HepG2 (cell line): ENCODE data around the gene UBE3D. TPM values are rescaled to one million over a fixed set of nuclear protein-coding genes. Genes with fewer than 3 reads are reported as not detected.

ENCODE experiments used
- ATAC-seq: fragments of 200-7000 bp; cut with Tn5 transposase; 3 replicates; pipeline ENCODE4 v1.9.1; 2020; ENCODE audit warnings: mild to moderate bottlenecking, moderate library complexity
- BruUV-seq: library from RNA; stranded (reverse); fragments of 400-500 nt; replicated peaks from 2 replicates; lab custom pipeline; 2021; lab: Mats Ljungman, UMichigan
- CTCF ChIA-PET: fragments of 300-600 bp; formaldehyde crosslinking; extraction: SDS; loops from one replicate; lab custom pipeline; 2021; ENCODE audit warnings: low total read pairs, inconsistent platforms, low intra/inter-chr PET ratio; lab: Yijun Ruan, JAX
- POLR2A ChIA-PET: fragments of 350-600 bp; sonication (Branson Sonifier 250); formaldehyde crosslinking; loops from one replicate; lab custom pipeline; 2020; ENCODE audit warnings: antibody characterized with exemption, inconsistent platforms; lab: Yijun Ruan, JAX
- DNase-seq: peaks from one replicate; pipeline ENCODE4 v3.0.0-alpha.2; 2015; ENCODE audit warnings: low spot score
- FAIRE-seq: peaks from 3 replicates; lab custom pipeline; 2011; peaks lifted over from hg19 to GRCh38; lab: Jason Lieb, UNC
- H2AFZ ChIP-seq: one replicate; pipeline ENCODE4 v1.6.1; 2011; ENCODE audit warnings: low read length, inconsistent platforms
- H3K27ac ChIP-seq: fragments of 300-600 bp; 3 replicates; pipeline ENCODE4 v1.8.0; 2011; ENCODE audit warnings: mixed run types, mild to moderate bottlenecking, mixed read lengths, low read length, inconsistent platforms; ENCODE audit not compliant: insufficient read depth; ENCODE audit errors: extremely low read length
- H3K27me3 ChIP-seq, 2 experiments: fragments of 200-600 bp in 1 of 2; 2 replicates in 1 of 2; 3 replicates in 1 of 2; pipeline versions ENCODE4 v1.6.0 to v1.8.0; 2011; ENCODE audit warnings: low read length in 2 of 2, mild to moderate bottlenecking in 2 of 2, moderate library complexity in 2 of 2, inconsistent platforms in 1 of 2; ENCODE audit not compliant: insufficient read depth in 2 of 2, control insufficient read depth in 1 of 2
- H3K36me3 ChIP-seq, 2 experiments: fragments of 200-600 bp in 1 of 2; replicated peaks in 1 of 2; 2 replicates in 1 of 2; 3 replicates in 1 of 2; pipeline versions ENCODE4 v1.5.1 to v1.8.0; 2011; ENCODE audit warnings: low read length in 2 of 2, inconsistent platforms in 1 of 2; ENCODE audit not compliant: insufficient read depth in 2 of 2, control insufficient read depth in 1 of 2
- H3K4me1 ChIP-seq: 2 replicates; pipeline ENCODE4 v1.5.1; 2012; ENCODE audit warnings: low read length, inconsistent platforms; ENCODE audit not compliant: insufficient read depth
- H3K4me2 ChIP-seq: 2 replicates; pipeline ENCODE4 v1.6.0; 2011; ENCODE audit warnings: low read depth, low read length, inconsistent platforms
- H3K4me3 ChIP-seq, 3 experiments: fragments of 200-600 bp in 1 of 3; sonication (generic), shearing (Covaris generic) in 1 of 3; replicated peaks in 1 of 3; 2 replicates each; pipeline ENCODE4 v1.5.1; 2011 to 2016; ENCODE audit warnings: low read length in 3 of 3, inconsistent platforms in 2 of 3, low read depth in 2 of 3, mild to moderate bottlenecking in 2 of 3, control low read depth in 1 of 3, mixed read lengths in 1 of 3; ENCODE audit not compliant: insufficient read depth in 1 of 3
- H3K79me2 ChIP-seq: one replicate; pipeline ENCODE4 v1.6.1; 2011; ENCODE audit warnings: low read length, inconsistent platforms; ENCODE audit not compliant: insufficient read depth
- H3K9ac ChIP-seq: 2 replicates; pipeline ENCODE4 v1.6.0; 2011; ENCODE audit warnings: mild to moderate bottlenecking, low read depth, low read length, inconsistent platforms; ENCODE audit not compliant: insufficient read depth
- H3K9me3 ChIP-seq: 2 replicates; pipeline ENCODE4 v1.5.1; 2012; ENCODE audit warnings: mild to moderate bottlenecking, low read length
- H4K20me1 ChIP-seq: 2 replicates; pipeline ENCODE4 v1.6.0; 2011; ENCODE audit warnings: inconsistent platforms, mild to moderate bottlenecking, low read length, moderate library complexity; ENCODE audit not compliant: insufficient read depth
- CBFB ChIP-seq: sonication (generic); formaldehyde crosslinking; IDR thresholded peaks from 2 replicates; pipeline ENCODE4 v1.4.0; 2020; ENCODE audit warnings: missing genetic modification reagents
- FOXA1 ChIP-seq, 2 experiments: fragments of 450-650 bp in 1 of 2; sonication (generic) in 1 of 2; formaldehyde crosslinking in 1 of 2; IDR thresholded peaks; 2 replicates each; pipeline versions ENCODE4 v1.4.0 to v1.6.1; 2016 to 2020; ENCODE audit warnings: missing genetic modification reagents in 1 of 2
- FOXA3 ChIP-seq: IDR thresholded peaks from 2 replicates; pipeline ENCODE4 v1.6.1; 2016; ENCODE audit warnings: missing genetic modification reagents, missing compliant biosample characterization
- FOXP1 ChIP-seq, 2 experiments: fragments of 450-650 bp in 1 of 2; IDR thresholded peaks; 2 replicates each; pipeline ENCODE4 v1.6.1; 2017 to 2018; ENCODE audit warnings: antibody characterized with exemption in 1 of 2
- NFIB ChIP-seq: sonication (generic); formaldehyde crosslinking; IDR thresholded peaks from 2 replicates; pipeline ENCODE4 v1.9.0; 2021; ENCODE audit warnings: missing genetic modification reagents, mild to moderate bottlenecking, borderline replicate concordance
- ZNF225 ChIP-seq: sonication (generic); formaldehyde crosslinking; IDR thresholded peaks from 2 replicates; pipeline ENCODE4 v1.4.0; 2020; ENCODE audit warnings: mild to moderate bottlenecking, missing genetic modification reagents
- ZNF407 ChIP-seq: sonication (generic); formaldehyde crosslinking; IDR thresholded peaks from one replicate; pipeline ENCODE4 v1.5.1; 2020; ENCODE audit warnings: mild to moderate bottlenecking, missing genetic modification reagents; ENCODE audit errors: not compliant biosample characterization
- ZSCAN30 ChIP-seq: sonication (generic); formaldehyde crosslinking; IDR thresholded peaks from 2 replicates; pipeline ENCODE4 v1.5.0; 2020; ENCODE audit warnings: mild to moderate bottlenecking, missing genetic modification reagents
- WGBS: methylation state at CpG from one replicate; pipeline ENCODE4 v1.1.6; 2017; ENCODE audit warnings: low lambda C conversion rate; 5-methylcytosine and 5-hydroxymethylcytosine counted together
- in situ Hi-C: cut with HindIII; loops from 2 replicates; pipeline ENCODE4 v1.10.0; 2017; ENCODE audit warnings: low pct_unique_long_range_greater_than_20kb; ENCODE audit not compliant: extremely low pct_ligation_motif_present
- intact Hi-C: fragments of 100-400 bp; cut with micrococcal nuclease; formaldehyde crosslinking; loops from one replicate; pipeline ENCODE4 v1.10.0; 2022; ENCODE audit not compliant: unreplicated experiment
- polyA plus RNA-seq, 8 experiments: library from polyadenylated mRNA; depleted of rRNA in 3 of 8; stranded (reverse) in 7 of 8; unstranded in 1 of 8; fragments of >200 nt; fragmentation: Illumina TruSeq in 4 of 8; extraction: Trizol in 4 of 8; gene quantifications; 2 replicates each; pipeline versions ENCODE4 v1.2.1 to v1.2.3, GENCODE V29; 2011 to 2016; ENCODE audit warnings: low read depth in 4 of 8, missing spikeins in 1 of 8, mixed read lengths in 1 of 8; ENCODE audit not compliant: insufficient read depth in 1 of 8
- total RNA-seq, 5 experiments: library from RNA; depleted of rRNA; stranded (reverse); fragments of >200 nt; fragmentation: Illumina TruSeq; extraction: Trizol; gene quantifications; 2 replicates each; pipeline ENCODE4 v1.2.3, GENCODE V29; 2016; ENCODE audit warnings: low read depth in 1 of 5

Gene UBE3D
- total and polyA plus RNA-seq, 2 of the 13 experiments (the other 11 are each of a cell fraction or from before 2014, with no cell fraction given), result 5.1 to 11.4 TPM

- Histone ChIP-seq H3K36me3 (peaks cover 0 to 1% of the 10 kb centered on the region in 2 experiments; a peak in 2 of 5 replicates), H2AFZ (no peak overlapping the region), H3K4me2 (no peak overlapping the region), H3K27me3 (no peaks in the 10 kb centered on the region), H3K4me3 (no peak overlapping the region), H3K9me3 (no peaks in the 10 kb centered on the region), H3K9ac (no peak overlapping the region), H4K20me1 (no peaks in the 10 kb centered on the region), H3K79me2 (no peaks in the 10 kb centered on the region), H3K27ac (no peak overlapping the region), H3K4me1 (peaks cover 14% of the 10 kb centered on the region)
- ChIA-PET POLR2A (no interaction called here), CTCF (no interaction called here)
- in situ Hi-C loops (no loop called here), intact Hi-C loops (no loop called here)
- FAIRE-seq, result no peak
- DNase-seq, result no peak
- WGBS, result 11% methylated on average over 1 of the region's 1 CpG
- ATAC-seq, result no peak
- no TSS peak for BruUV-seq
- TF ChIP-seq ZSCAN30 (CRISPR knock-in tag) (no peak), FOXP1 (IDR thresholded peaks at IDR 0.05) (no peak), FOXP1 (CRISPR knock-in tag; IDR thresholded peaks at IDR 0.05) (peak; percentile 44), FOXA1 (IDR thresholded peaks at IDR 0.05) (no peak), FOXA1 (CRISPR knock-in tag; IDR thresholded peaks at IDR 0.05) (0 out of 2 replicates have a peak, but pooled peaks have one; percentile 33), FOXA3 (CRISPR knock-in tag) (0 out of 2 replicates have a peak, but pooled peaks have one; percentile 29)
These were observed 57.0 kb downstream of the UBE3D start for GRCh38 chr6:83008626-83009025.

GRCh38 chr6:83006270-83006905, 59.3 kb downstream of the UBE3D start:
- 89% methylated on average over 2 of the region's 2 CpGs for WGBS
- CTCF ChIA-PET, result no interaction called here
- FAIRE-seq (no peak), ATAC-seq (no peak), DNase-seq (no peak)
- H3K36me3 ChIP-seq, result no peaks in the 10 kb centered on the region; a peak in 2 of 5 replicates
- no peak overlapping the region for H2AFZ ChIP-seq
- H4K20me1 ChIP-seq, result no peaks in the 10 kb centered on the region
- BruUV-seq, result no TSS peak
- no peak overlapping the region for H3K27ac ChIP-seq
- H3K4me2 ChIP-seq, result no peak overlapping the region
- H3K9ac ChIP-seq, result no peak overlapping the region
- intact Hi-C loops (no loop called here), in situ Hi-C loops (no loop called here)
- no peaks in the 10 kb centered on the region for H3K9me3 ChIP-seq
- H3K27me3 ChIP-seq, result no peaks in the 10 kb centered on the region
- peaks cover 14% of the 10 kb centered on the region for H3K4me1 ChIP-seq
- H3K4me3 ChIP-seq, result no peak overlapping the region
- no peaks in the 10 kb centered on the region for H3K79me2 ChIP-seq
- POLR2A ChIA-PET, result no interaction called here
- TF ChIP-seq CBFB (CRISPR knock-in tag) (no peak), ZNF225 (CRISPR knock-in tag) (no peak), NFIB (no peak), ZNF407 (no peak)
